Activated gamma-delta T cell treated with Interleukin-2 at 50 U/mL for 16 hours (primary cell): Measurements from ENCODE around the gene AADACL4.

Experiments
- DNase-seq: peaks from one replicate; pipeline ENCODE4 v3.0.0-alpha.2; 2020

Gene AADACL4

GRCh38 chr1:12614402-12615158 lies 29.3 kb upstream of the AADACL4 start:
- DNase-seq: no peak

DNA sequence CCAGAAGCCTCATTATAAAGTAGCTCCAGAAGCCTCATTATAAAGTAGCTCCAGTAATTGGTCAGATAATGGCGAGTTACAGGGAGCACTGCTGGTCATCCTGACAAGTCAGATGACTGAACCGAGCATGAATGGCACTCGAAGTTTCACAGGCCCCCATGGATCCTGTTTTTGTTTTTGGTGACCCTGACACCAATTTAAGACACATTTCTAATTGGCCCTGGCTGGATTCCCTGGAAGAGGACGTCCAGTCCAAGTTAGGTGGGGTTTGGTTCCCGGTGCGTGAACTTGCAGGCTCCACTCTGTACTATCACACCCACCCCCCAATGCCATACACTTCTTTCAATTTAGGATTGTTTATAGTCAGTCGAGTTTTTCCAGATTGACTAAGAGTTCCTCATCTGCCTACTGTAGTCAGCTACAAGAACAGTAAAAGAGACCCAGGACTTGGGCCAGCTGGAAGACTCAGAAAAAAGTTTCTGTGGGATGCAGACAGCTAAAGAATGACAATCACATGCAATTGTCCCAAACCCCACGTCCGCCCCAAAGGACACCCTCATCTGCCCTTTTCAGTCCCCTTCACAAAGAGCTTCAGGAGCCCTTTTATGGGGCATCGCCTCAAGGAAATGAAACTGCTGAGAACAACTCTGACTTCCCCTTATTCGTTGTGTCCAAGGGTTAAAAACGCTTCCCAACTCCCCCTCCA lies 28.6 kb upstream of the AADACL4 start:
- no peak for DNase-seq

DNA sequence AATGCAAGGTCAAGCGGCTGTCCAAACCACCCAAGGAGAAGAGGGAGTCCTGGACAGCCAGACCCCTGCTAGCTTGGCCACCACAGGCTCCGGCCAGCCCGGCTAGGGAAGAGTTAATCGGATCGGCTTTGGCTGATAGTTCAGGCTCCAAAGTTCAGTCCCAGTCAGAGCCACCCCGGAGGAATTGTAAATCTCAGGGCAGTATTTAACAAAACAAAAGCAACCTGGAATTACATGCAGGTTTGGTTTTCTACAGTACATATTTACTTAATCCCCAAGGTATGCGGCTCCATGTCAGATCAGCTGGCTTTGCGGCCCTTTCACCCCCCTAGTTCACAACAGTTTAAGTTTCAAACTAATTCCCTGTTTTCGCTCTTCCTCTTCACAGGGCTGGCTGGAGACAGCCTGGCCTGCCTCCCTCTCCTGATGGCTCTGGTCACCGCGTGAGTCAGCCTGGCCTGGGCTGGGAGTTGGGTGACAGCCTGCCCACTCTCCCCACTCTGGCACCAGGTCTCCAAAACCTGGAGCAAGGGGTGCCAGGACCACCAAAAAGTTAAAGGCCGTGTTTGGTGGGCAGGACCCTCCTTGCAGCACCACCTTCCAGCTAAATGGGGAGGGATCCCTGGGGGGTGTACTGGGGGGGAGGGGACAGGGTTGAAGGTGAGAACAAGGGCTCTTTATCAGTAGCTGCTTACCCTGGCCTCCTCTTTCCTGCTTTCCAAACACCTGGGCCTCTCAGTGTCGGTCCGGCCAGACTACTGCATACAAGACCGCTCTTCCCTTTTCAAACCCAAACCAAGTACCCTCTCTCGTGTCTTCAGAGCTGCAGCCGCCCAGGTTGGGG lies 27.8 kb upstream of the AADACL4 start:
- no peak for DNase-seq

- DNase-seq: peak; percentile 11
These were observed 27.0 kb upstream of the AADACL4 start for GRCh38 chr1:12616709-12617373.

- DNase-seq: peak; percentile 32
These were observed 26.4 kb upstream of the AADACL4 start for GRCh38 chr1:12617511-12617900.

- peak; percentile 49 for DNase-seq
These were observed 25.8 kb upstream of the AADACL4 start, which contains the start of gene DHRS3 for GRCh38 chr1:12617901-12618660. TSS of gene DHRS3 (minus strand) at chr1:12618210. CDS start at chr1:12617348, 862 bp downstream.

DNA sequence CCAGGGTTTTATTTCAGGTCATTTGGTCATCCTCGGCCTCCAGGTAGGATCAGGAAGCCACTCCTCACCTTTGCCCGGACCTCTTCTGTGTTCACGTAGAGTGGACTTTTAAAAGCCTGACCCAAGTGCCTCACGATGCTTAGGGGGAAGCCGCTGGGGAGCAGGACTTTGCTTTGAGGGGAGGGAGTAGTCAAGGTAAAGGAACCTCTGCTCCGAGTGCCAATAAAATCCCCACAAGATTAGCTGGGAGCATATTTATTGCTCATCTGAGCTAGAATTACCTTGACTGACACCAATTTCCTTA lies 25.3 kb upstream of the AADACL4 start:
- no peak for DNase-seq

GRCh38 chr1:12618965-12619791 lies 24.7 kb upstream of the AADACL4 start:
- peak; percentile 55 for DNase-seq

- peak; percentile 74 for DNase-seq
These were observed 23.9 kb upstream of the AADACL4 start for GRCh38 chr1:12619792-12620487.

DNA sequence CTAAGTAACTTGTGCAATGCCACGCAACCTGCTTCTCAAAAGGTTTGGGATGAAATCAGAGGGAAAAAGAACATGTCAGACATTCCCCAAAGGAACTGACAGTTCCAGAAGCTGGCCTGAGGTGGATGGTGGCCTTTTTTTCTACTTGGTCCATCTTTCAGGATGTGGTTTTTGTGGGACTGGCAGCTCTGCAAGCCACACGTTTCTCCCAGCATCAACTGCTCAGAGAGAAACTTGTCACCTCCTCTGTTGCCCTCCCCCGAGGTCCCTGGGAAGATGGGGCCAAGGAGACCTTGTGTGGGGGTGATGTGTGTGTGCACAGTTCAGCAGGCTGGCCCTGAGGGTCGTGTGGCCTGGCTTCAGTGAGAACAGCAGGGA lies 23.4 kb upstream of the AADACL4 start:
- peak; percentile 12 for DNase-seq

DNA sequence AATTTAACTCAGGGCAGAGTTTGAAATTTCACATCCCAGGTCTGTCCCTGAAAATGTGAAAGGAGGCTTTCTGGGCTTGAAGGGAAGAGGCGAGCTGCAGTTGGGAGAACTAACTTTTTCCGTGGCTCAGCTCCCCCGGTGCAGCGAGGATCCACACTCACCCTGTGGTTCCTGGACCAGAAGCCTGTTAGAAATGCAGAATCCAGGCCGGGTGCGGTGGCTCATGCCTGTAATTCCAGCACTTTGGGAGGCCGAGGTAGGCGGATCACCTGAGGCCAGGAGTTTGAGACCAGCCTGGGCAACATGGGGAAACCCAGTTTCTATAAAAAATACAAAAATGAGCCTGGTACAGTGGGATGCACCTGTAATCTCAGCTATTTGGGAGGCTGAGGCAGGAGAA lies 23.0 kb upstream of the AADACL4 start:
- no peak for DNase-seq

- no peak for DNase-seq
These were observed 22.2 kb upstream of the AADACL4 start for GRCh38 chr1:12621346-12622335.

GRCh38 chr1:12622506-12622905 lies 21.4 kb upstream of the AADACL4 start:
- no peak for DNase-seq

- no peak for DNase-seq
These were observed 18.6 kb upstream of the AADACL4 start for GRCh38 chr1:12625276-12625675.

- DNase-seq: no peak
These were observed 17.0 kb upstream of the AADACL4 start for GRCh38 chr1:12626888-12627287.

DNA sequence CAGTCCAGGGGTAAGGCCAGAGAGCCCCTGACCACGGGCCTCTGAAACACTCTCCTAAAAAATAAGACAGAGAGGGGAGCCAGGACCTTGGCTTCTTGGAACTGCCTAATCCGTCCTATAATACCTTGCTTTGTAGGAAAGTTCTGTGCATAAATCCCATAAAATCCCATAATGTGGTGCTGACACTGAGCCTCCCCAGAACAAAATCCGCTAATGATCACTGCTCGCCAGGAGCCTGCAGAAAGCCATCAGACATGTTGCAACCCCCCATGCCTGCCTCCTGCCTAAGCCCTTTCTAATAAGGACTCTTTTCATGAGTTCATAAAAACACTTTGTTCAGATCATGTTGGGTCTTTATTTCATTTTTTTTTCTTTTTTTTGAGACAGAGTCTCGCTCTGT lies 16.6 kb upstream of the AADACL4 start:
- DNase-seq: no peak

- no peak for DNase-seq
These were observed 14.4 kb upstream of the AADACL4 start for GRCh38 chr1:12629511-12629956.

GRCh38 chr1:12629985-12630760 lies 13.7 kb upstream of the AADACL4 start:
- DNase-seq: no peak
